GM19193 (cell line): Measurements from ENCODE around the gene CHD2.
A peak's percentile ranks its signal among the peaks of the same experiment; 100 is the strongest.

Experiments used
- POLR2A ChIP-seq: IDR thresholded peaks from 4 replicates; pipeline ENCODE4 v1.6.1; 2011; ENCODE audit not compliant: insufficient read depth, insufficient read length; ENCODE audit errors: extremely low read depth

Gene CHD2

GRCh38 chr15:92882697-92883162 lies 17.4 kb upstream of the CHD2 start:
- TF ChIP-seq POLR2A = peak; percentile 84

- TF ChIP-seq POLR2A = no peak
These were observed 16.8 kb upstream of the CHD2 start for GRCh38 chr15:92883163-92883875.

- no peak for TF ChIP-seq POLR2A
These were observed 16.2 kb upstream of the CHD2 start for GRCh38 chr15:92883876-92884435.

GRCh38 chr15:92884436-92885223 lies 15.5 kb upstream of the CHD2 start:
- no peak for TF ChIP-seq POLR2A

GRCh38 chr15:92885224-92886041 lies 14.7 kb upstream of the CHD2 start:
- no peak for TF ChIP-seq POLR2A

- TF ChIP-seq POLR2A = no peak
These were observed 14.0 kb upstream of the CHD2 start for GRCh38 chr15:92886042-92886537.

GRCh38 chr15:92886815-92887214 lies 13.3 kb upstream of the CHD2 start:
- TF ChIP-seq POLR2A = no peak

- TF ChIP-seq POLR2A = no peak
These were observed 12.3 kb upstream of the CHD2 start for GRCh38 chr15:92887869-92888268.

- TF ChIP-seq POLR2A = no peak
These were observed 10.6 kb upstream of the CHD2 start for GRCh38 chr15:92889390-92890107.

GRCh38 chr15:92891533-92892200 lies 8.5 kb upstream of the CHD2 start:
- TF ChIP-seq POLR2A = no peak

GRCh38 chr15:92892201-92892555 lies 7.9 kb upstream of the CHD2 start:
- TF ChIP-seq POLR2A = no peak

GRCh38 chr15:92893200-92893599 lies 6.9 kb upstream of the CHD2 start:
- TF ChIP-seq POLR2A = no peak

- no peak for TF ChIP-seq POLR2A
These were observed 3.6 kb upstream of the CHD2 start for GRCh38 chr15:92896561-92896960.

GRCh38 chr15:92897620-92898019 lies 2.5 kb upstream of the CHD2 start:
- no peak for TF ChIP-seq POLR2A
